CD4-positive, alpha-beta T cell treated with Interleukin-10 for 1 hour (primary cell): Measurements from ENCODE around the gene SETD6.
A peak's percentile ranks its signal among the peaks of the same experiment; 100 is the strongest.
"Not testable (repeated sequence)": the region's sequence is repeated elsewhere in the genome, so short reads cannot be mapped to it uniquely, and the experiment has no call there.

ENCODE experiments used
- DNase-seq: peaks from one replicate; pipeline ENCODE4 v3.0.0-alpha.2; 2020

Gene SETD6

GRCh38 chr16:58515125-58515870 lies at the start of gene SETD6:
Gene SETD6, plus strand, starts transcription at chr16:58515517. Its CDS starts 21 bp downstream, at chr16:58515538.
- DNase-seq = peak; percentile 66

GRCh38 chr16:58465817-58466216 lies 49.5 kb upstream of the SETD6 start:
- no peak for DNase-seq

GRCh38 chr16:58466396-58466795 lies 48.9 kb upstream of the SETD6 start:
- no peak for DNase-seq

GRCh38 chr16:58467905-58468304 lies 47.4 kb upstream of the SETD6 start:
- no peak for DNase-seq

GRCh38 chr16:58471209-58471975 lies 43.9 kb upstream of the SETD6 start:
- DNase-seq = no peak

GRCh38 chr16:58472266-58472665 lies 43.1 kb upstream of the SETD6 start:
- no peak for DNase-seq

GRCh38 chr16:58472827-58473226 lies 42.5 kb upstream of the SETD6 start:
- no peak for DNase-seq

GRCh38 chr16:58474296-58474695 lies 41.0 kb upstream of the SETD6 start:
- DNase-seq = no peak

GRCh38 chr16:58475091-58475619 lies 40.2 kb upstream of the SETD6 start:
- DNase-seq = no peak

GRCh38 chr16:58476791-58477190 lies 38.5 kb upstream of the SETD6 start:
- DNase-seq = no peak

- DNase-seq = no peak
Measured at GRCh38 chr16:58478427-58478826, 36.9 kb upstream of the SETD6 start.

- DNase-seq = no peak
Measured at GRCh38 chr16:58481226-58481869, 34.0 kb upstream of the SETD6 start.

- DNase-seq = no peak
Measured at GRCh38 chr16:58481931-58482330, 33.4 kb upstream of the SETD6 start.

- no peak for DNase-seq
Measured at GRCh38 chr16:58485184-58485887, 30.0 kb upstream of the SETD6 start.

- DNase-seq = peak; percentile 67
Measured at GRCh38 chr16:58487566-58488351, 27.6 kb upstream of the SETD6 start.

- no peak for DNase-seq
Measured at GRCh38 chr16:58488531-58488930, 26.8 kb upstream of the SETD6 start.

GRCh38 chr16:58490065-58490464 lies 25.3 kb upstream of the SETD6 start:
- no peak for DNase-seq

GRCh38 chr16:58490539-58490938 lies 24.8 kb upstream of the SETD6 start:
- DNase-seq = not testable (repeated sequence)

- no peak for DNase-seq
Measured at GRCh38 chr16:58492066-58492465, 23.3 kb upstream of the SETD6 start.

GRCh38 chr16:58492735-58493134 lies 22.6 kb upstream of the SETD6 start:
- no peak for DNase-seq

GRCh38 chr16:58493756-58494431 lies 21.4 kb upstream of the SETD6 start:
- no peak for DNase-seq
